Esophagus squamous epithelium (tissue), 5 donors: ENCODE data around the gene TUBAL3. TPM values are rescaled to one million over a fixed set of nuclear protein-coding genes. Genes with fewer than 3 reads are reported as not detected.
"Not testable (repeated sequence)": the region's sequence is repeated elsewhere in the genome, so short reads cannot be mapped to it uniquely, and the experiment has no call there.

ENCODE experiments used
- DNase-seq: peaks from one replicate; lab custom pipeline; 2025; lab: John Stamatoyannopoulos, UW
- H3K27ac ChIP-seq, 4 donors: fragments of 200-600 bp; sonication (generic); one replicate each; pipeline ENCODE4 v1.5.1; 2016 to 2019; ENCODE audit warnings: mild to moderate bottlenecking in 1 of 4
- H3K27me3 ChIP-seq, 4 donors: fragments of 200-600 bp; sonication (generic); 1 replicate in 3 of 4; 2 replicates in 1 of 4; pipeline versions ENCODE4 v1.5.1 to v1.6.0; 2017 to 2021; ENCODE audit warnings: antibody characterized with exemption in 1 of 4
- H3K36me3 ChIP-seq, 3 donors: fragments of 200-600 bp; sonication (generic); one replicate each; pipeline ENCODE4 v1.5.1; 2016 to 2019
- H3K4me1 ChIP-seq, 3 donors: fragments of 200-600 bp; sonication (generic); one replicate each; pipeline ENCODE4 v1.5.1; 2017 to 2019
- H3K4me3 ChIP-seq, 4 donors: fragments of 200-600 bp; sonication (generic); 1 replicate in 3 of 4; 2 replicates in 1 of 4; pipeline ENCODE4 v1.5.1; 2016 to 2019; ENCODE audit warnings: mild to moderate bottlenecking in 2 of 4, moderate library complexity in 1 of 4
- H3K9me3 ChIP-seq, 3 donors: fragments of 200-600 bp; sonication (generic); one replicate each; pipeline ENCODE4 v1.5.1; 2016 to 2019
- POLR2A ChIP-seq, 4 donors: fragments of 450-650 bp; IDR thresholded peaks; one replicate each; pipeline ENCODE4 v1.6.1; 2017; ENCODE audit warnings: antibody characterized with exemption in 4 of 4, mild to moderate bottlenecking in 4 of 4, moderate library complexity in 3 of 4
- WGBS, 2 donors: methylation state at CpG; one replicate each; pipeline ENCODE4 v1.1.5; 2018; 5-methylcytosine and 5-hydroxymethylcytosine counted together
- intact Hi-C: fragments of 100-400 bp; cut with DNase I; formaldehyde crosslinking; loops from one replicate; pipeline ENCODE4 v1.15.0; 2022
- total RNA-seq, 4 donors: library from RNA; depleted of rRNA; stranded (reverse); fragments of >200 nt; gene quantifications; one replicate each; pipeline ENCODE4 v1.1.0, GENCODE V29; 2016
- TF ChIP-seq, protein P1 (sequence below), 6 experiments: fragments of 450-650 bp in 4 of 6; fragments of 200-600 bp in 2 of 6; sonication (generic) in 2 of 6; IDR thresholded peaks; one replicate each; pipeline ENCODE4 v1.5.1; 2016 to 2019; ENCODE audit warnings: antibody characterized with exemption in 6 of 6, mild to moderate bottlenecking in 4 of 6, moderate library complexity in 4 of 6
- donor health status: DM: yes; HTN: yes; CAD: no.

TUBAL3 gene
- total RNA-seq, 4 donors from 2014 or later = 0.19 TPM; not detected in 2

DNA sequence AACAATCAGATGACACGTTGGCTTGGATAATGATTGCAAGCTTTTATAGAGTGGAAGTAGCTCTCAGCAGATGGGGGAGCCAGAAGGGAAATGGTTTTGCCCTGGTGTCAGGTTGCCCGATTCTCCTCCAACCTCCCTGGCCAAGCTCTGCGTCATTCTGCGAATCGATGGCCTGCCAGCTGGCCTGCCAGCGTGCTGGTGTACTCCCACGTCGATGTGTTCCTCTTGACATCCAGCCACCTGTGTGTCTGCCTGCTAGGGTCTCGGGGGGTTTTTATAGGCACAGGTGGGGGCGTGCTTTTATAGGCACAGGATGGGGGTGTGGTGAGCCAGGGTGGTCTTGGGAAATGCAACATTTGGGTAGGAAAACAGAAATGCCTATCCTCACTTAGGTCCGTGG is 12.4 kb upstream of the TUBAL3 start:
- Histone ChIP-seq H3K9me3 (peaks cover 0 to 9% (median 7%) of the 10 kb centered on the region in 3 donors), H3K27ac (no peak overlapping the region), H3K4me1 (peaks cover 0 to 15% (median 0%) of the 10 kb centered on the region in 3 donors), H3K36me3 (no peaks in the 10 kb centered on the region), H3K27me3 (no peaks in the 10 kb centered on the region), H3K4me3 (no peak overlapping the region)
- intact Hi-C loops = no loop called here
- WGBS, 2 donors = 84 to 89% methylated on average over 2 to 9 of the region's 11 CpGs
- DNase-seq = no peak
- TF ChIP-seq, protein P1, sequence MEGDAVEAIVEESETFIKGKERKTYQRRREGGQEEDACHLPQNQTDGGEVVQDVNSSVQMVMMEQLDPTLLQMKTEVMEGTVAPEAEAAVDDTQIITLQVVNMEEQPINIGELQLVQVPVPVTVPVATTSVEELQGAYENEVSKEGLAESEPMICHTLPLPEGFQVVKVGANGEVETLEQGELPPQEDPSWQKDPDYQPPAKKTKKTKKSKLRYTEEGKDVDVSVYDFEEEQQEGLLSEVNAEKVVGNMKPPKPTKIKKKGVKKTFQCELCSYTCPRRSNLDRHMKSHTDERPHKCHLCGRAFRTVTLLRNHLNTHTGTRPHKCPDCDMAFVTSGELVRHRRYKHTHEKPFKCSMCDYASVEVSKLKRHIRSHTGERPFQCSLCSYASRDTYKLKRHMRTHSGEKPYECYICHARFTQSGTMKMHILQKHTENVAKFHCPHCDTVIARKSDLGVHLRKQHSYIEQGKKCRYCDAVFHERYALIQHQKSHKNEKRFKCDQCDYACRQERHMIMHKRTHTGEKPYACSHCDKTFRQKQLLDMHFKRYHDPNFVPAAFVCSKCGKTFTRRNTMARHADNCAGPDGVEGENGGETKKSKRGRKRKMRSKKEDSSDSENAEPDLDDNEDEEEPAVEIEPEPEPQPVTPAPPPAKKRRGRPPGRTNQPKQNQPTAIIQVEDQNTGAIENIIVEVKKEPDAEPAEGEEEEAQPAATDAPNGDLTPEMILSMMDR (IDR thresholded peaks at IDR 0.05) = no peak
- TF ChIP-seq POLR2A (IDR thresholded peaks at IDR 0.05) = no peak

DNA sequence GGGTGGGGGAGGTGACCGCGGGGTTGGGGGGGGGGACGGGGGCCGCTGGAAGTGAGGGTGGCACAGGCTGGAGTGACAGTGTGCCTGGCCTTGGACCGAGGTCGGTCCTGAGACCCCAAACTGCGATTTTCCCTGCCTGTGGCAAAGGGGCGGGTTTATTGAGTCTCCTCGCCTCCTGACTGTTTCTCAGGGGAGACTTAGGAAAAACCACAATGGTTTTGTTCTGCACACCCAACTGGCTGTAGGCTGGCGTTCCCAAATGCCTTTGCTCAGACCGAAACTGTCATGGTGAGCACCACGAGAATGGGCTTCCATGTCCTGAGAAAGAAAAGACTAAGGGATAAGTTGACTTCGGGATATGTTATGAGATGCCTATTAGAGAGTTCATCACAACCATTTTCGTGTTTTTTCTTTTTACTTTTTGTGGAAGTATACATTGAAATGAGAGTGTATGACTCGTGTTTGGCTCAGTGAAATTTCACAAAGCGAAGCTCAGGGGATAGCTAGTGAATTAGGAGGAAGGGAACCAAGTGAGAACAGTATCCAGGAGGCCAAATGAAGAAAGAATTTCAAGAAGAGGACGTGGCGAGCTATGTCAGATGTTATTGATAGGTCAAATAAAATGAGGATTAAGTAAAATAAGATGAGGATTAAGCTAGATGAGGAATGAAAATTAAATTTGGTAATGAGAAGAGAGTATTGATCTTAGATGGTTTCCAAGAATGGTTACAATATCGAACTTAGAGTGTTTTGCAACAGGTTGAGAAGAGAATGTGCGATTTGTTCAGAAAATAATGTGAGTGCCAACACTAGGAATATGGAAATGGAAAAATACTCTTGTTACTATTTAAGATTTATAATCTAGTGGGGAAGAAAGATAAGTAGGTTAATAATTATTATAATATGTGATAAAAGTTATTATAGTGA is 8.6 kb upstream of the TUBAL3 start:
- H3K4me1 ChIP-seq = peaks cover 0 to 17% (median 0%) of the 10 kb centered on the region in 3 donors
- DNase-seq = no peak
- no peaks in the 10 kb centered on the region for H3K9me3 ChIP-seq
- intact Hi-C loops = no loop called here
- peaks cover 0 to 13% (median 0%) of the 10 kb centered on the region in 4 donors for H3K27me3 ChIP-seq
- peak overlapping the region; percentile 78 to 83 (median 81) for H3K4me3 ChIP-seq
- H3K27ac ChIP-seq = peak overlapping the region; percentile 81 to 87 (median 85)
- TF ChIP-seq POLR2A (IDR thresholded peaks at IDR 0.05) = no peak
- TF ChIP-seq, protein P1 (IDR thresholded peaks at IDR 0.05) = no peak
- no peaks in the 10 kb centered on the region for H3K36me3 ChIP-seq
- WGBS, 2 donors = 21 to 23% methylated on average over 12 to 15 of the region's 20 CpGs

DNA sequence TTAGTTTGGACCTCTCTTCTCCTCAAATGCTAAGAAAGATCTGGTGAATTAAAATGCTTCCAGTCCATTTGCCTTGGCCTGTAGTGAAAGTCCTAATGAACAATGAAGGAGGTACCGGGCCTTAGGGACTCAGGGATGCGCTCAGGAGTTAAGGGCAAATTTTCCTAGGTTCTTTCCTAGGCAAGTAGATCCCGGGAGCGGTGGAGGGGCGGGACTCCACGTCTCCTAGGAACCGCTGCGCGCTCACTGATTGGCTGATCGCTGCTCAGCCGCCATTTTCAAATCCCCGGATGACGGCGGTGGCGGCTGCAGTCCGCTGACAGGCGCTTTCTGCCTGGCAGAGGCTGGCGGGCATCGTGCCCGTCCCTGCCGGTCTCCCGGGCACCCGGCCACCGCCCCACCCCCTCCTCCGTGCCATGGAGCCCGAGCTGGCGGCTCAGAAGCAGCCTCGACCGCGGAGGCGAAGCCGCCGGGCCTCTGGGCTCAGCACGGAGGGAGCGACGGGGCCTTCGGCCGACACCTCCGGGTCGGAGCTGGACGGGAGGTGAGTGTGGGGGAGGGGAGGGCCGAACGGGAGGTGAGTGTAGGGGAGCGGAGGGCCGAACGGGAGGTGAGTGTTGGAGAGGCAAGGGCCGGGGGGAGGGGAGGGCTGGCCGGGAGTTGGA is 7.8 kb upstream of the TUBAL3 start, which contains the start of gene NET1:
Gene NET1, plus strand, starts transcription at position 281 of the 665 bp plus-strand sequence. Its CDS starts 136 bp downstream, at position 417.
- H3K27me3 ChIP-seq = peaks cover 0 to 13% (median 0%) of the 10 kb centered on the region in 4 donors
- intact Hi-C loops = no loop called here
- TF ChIP-seq, protein P1 (IDR thresholded peaks at IDR 0.05) = no peak
- TF ChIP-seq POLR2A (IDR thresholded peaks at IDR 0.05) = peak in 2 of 4 donors; percentile 22 to 62
- no peaks in the 10 kb centered on the region for H3K9me3 ChIP-seq
- peaks cover 0 to 17% (median 0%) of the 10 kb centered on the region in 3 donors for H3K4me1 ChIP-seq
- DNase-seq = peak; percentile 11
- H3K27ac ChIP-seq = peak within 1 kb of the TSS; percentile 81 to 87 (median 85)
- H3K4me3 ChIP-seq = peak within 1 kb of the TSS; percentile 78 to 83 (median 81)
- 0 to 2% methylated on average over 7 to 11 of the region's 48 CpGs for WGBS, 2 donors
- no peaks in the 10 kb centered on the region for H3K36me3 ChIP-seq

DNA sequence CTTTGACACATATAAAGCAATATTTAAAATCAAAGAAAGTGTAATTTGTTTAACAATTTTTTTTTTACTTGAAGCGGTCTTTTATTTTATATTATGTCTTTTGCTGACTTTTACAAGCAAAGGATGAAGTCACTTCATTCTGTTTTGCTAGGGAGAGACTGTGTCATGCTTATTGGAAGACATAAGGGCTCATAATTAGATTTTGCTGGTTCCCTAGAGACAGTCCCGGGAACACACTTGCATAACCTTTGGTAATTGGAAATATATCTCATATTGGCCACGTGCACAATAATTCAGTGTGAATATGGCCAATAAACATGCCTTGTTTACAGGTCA is 7.3 kb upstream of the TUBAL3 start:
- TF ChIP-seq POLR2A (IDR thresholded peaks at IDR 0.05) = no peak
- TF ChIP-seq, protein P1 (IDR thresholded peaks at IDR 0.05) = no peak
- no peak overlapping the region for H3K27ac ChIP-seq
- peaks cover 0 to 17% (median 0%) of the 10 kb centered on the region in 3 donors for H3K4me1 ChIP-seq
- intact Hi-C loops = no loop called here
- 26 to 31% methylated on average over 3 of the region's 3 CpGs for WGBS, 2 donors
- peaks cover 0 to 13% (median 0%) of the 10 kb centered on the region in 4 donors for H3K27me3 ChIP-seq
- no peak for DNase-seq
- H3K9me3 ChIP-seq = no peaks in the 10 kb centered on the region
- H3K4me3 ChIP-seq = peak overlapping the region in 3 of 4 donors; percentile 78 to 83 (median 83)
- no peaks in the 10 kb centered on the region for H3K36me3 ChIP-seq

DNA sequence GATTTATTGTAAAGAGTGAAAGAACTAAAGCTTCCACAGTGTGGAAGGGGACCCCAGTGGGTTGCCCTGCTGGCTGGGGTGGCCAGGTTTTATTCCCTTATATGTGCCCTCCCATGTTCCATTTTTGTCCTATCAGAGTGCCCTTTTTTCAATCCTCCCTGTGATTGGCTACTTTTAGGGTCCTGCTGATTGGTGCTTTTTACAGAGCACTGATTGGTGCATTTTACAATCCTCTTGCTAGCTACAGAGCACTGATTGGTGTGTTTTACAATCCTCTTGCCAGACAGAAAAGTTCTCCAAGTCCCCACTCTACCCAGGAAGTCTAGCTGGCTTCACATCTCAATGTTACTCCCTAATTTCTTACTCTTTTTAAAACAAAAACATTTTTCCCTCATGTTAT is 6.2 kb upstream of the TUBAL3 start:
- intact Hi-C loops, H3K9me3 ChIP-seq, H3K27ac ChIP-seq, DNase-seq, H3K4me3 ChIP-seq, H3K36me3 ChIP-seq: not testable (repeated sequence)
- H3K27me3 ChIP-seq = peaks cover 0 to 13% (median 0%) of the 10 kb centered on the region in 4 donors
- peaks cover 0 to 17% (median 0%) of the 10 kb centered on the region in 3 donors for H3K4me1 ChIP-seq
